Activated T-cell treated with anti-CD3 and anti-CD28 coated beads, Interleukin-2, amount 50 U/mL, for 24 hours (primary cell): ENCODE results near the gene AVL9.
"Not testable (repeated sequence)": the region's sequence is repeated elsewhere in the genome, so short reads cannot be mapped to it uniquely, and the experiment has no call there.

Experiments
- DNase-seq: peaks from one replicate; pipeline ENCODE4 v3.0.0-alpha.2; 2020
- H3K27ac Mint-ChIP-seq: 2 replicates; pipeline ENCODE4 v1.8.0; 2020; ENCODE audit warnings: mild to moderate bottlenecking, mixed read lengths
- H3K27me3 Mint-ChIP-seq: 2 replicates; pipeline ENCODE4 v1.8.0; 2020; ENCODE audit warnings: mixed read lengths
- H3K36me3 Mint-ChIP-seq: 2 replicates; pipeline ENCODE4 v1.8.0; 2020; ENCODE audit warnings: low read depth, mixed read lengths
- H3K4me1 Mint-ChIP-seq: 2 replicates; pipeline ENCODE4 v1.8.0; 2020; ENCODE audit warnings: low read depth, mixed read lengths
- H3K4me3 Mint-ChIP-seq: 2 replicates; pipeline ENCODE4 v1.8.0; 2020; ENCODE audit warnings: mild to moderate bottlenecking, moderate library complexity, mixed read lengths
- H3K9me3 Mint-ChIP-seq: 2 replicates; pipeline ENCODE4 v1.8.0; 2020; ENCODE audit warnings: mixed read lengths

Gene AVL9

GRCh38 chr7:32477649-32477980 lies 17.7 kb upstream of the AVL9 start:
- Mint-ChIP-seq H3K27me3 (no peaks in the 10 kb centered on the region), H3K27ac (no peak overlapping the region)

GRCh38 chr7:32479574-32480200 lies 15.6 kb upstream of the AVL9 start:
- DNase-seq = no peak
- Mint-ChIP-seq H3K36me3 (peaks cover 5% of the 10 kb centered on the region), H3K9me3 (no peaks in the 10 kb centered on the region), H3K27me3 (no peaks in the 10 kb centered on the region), H3K4me3 (no peak overlapping the region), H3K27ac (no peak overlapping the region), H3K4me1 (no peaks in the 10 kb centered on the region)

More at GRCh38 chr7:32477649-32477980, 17.7 kb upstream of the AVL9 start:
- DNase-seq = no peak
- no peaks in the 10 kb centered on the region for H3K36me3 Mint-ChIP-seq
- H3K4me1 Mint-ChIP-seq = no peaks in the 10 kb centered on the region
- no peak overlapping the region for H3K4me3 Mint-ChIP-seq
- H3K9me3 Mint-ChIP-seq = no peaks in the 10 kb centered on the region

GRCh38 chr7:32481176-32481575 lies 14.1 kb upstream of the AVL9 start:
- Mint-ChIP-seq H3K27ac (no peak overlapping the region), H3K27me3 (no peaks in the 10 kb centered on the region), H3K4me1 (no peaks in the 10 kb centered on the region), H3K9me3 (no peaks in the 10 kb centered on the region), H3K4me3 (no peak overlapping the region), H3K36me3 (peaks cover 19% of the 10 kb centered on the region)
- no peak for DNase-seq

DNA sequence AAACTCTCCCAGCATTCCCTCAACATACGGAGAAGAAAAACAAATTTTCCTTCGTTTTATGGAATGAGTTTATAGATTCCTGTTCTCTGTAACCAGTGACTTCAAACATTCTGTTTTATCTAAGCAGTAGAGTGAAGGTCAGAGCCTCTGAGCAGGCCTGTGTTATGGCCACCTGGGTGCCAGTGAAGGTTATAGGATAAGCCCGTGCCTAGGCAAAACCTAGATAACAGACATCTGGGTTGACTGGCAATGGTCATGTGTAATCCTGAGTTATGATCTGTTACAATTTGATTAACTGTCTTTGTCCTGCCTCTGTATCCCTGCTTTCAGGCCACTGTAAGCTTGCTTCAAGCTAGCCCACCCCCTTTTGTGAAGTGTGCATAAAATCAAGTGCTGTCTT lies 13.4 kb upstream of the AVL9 start:
- no peak for DNase-seq
- Mint-ChIP-seq H3K36me3 (peaks cover 26% of the 10 kb centered on the region), H3K4me1 (no peaks in the 10 kb centered on the region), H3K9me3 (no peaks in the 10 kb centered on the region), H3K4me3 (no peak overlapping the region), H3K27me3 (no peaks in the 10 kb centered on the region), H3K27ac (no peak overlapping the region)

- no peaks in the 10 kb centered on the region for H3K27me3 Mint-ChIP-seq
- DNase-seq = no peak
Measured at GRCh38 chr7:32489788-32490126, 5.5 kb upstream of the AVL9 start.

DNA sequence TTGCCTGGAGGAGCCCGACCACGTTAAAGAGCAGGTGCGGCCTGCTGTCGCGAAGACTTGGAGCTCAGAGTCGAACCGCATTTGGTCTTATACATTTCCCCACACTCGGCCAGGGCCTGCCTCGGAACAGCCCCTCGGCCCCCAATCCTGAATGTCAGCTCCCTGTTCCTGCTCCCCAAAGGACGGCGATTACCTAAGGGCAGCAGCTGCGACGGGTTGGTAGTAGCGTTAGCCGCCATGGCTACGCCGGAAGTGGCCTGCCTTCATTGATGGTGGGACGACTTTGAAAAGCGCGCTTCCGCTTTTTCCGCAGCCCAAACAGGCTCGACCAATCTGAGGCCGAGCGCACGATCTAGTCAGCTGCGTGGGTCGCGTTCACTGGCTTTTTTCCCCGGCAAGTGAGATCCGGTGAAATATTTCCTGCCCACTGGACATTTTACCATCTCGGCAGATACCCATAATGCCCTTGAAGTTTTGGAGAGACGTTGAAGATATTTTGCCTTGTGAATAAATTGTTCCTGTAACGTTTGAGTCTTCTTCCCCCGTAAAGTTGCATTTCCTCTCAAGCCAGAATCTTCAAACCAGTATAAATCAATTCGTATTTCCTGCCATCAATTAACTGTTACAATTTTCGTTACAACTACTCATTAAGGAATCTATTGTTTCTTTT lies 5.0 kb upstream of the AVL9 start, which contains the start of gene LSM5:
Gene LSM5 (minus strand): TSS at position 254 of the 670 bp plus-strand sequence. CDS start 15 bp downstream, at position 239.
- no peaks in the 10 kb centered on the region for H3K27me3 Mint-ChIP-seq
- peaks cover 33% of the 10 kb centered on the region for H3K4me1 Mint-ChIP-seq
- H3K27ac Mint-ChIP-seq = peak within 1 kb of the TSS; percentile 93
- peak within 1 kb of the TSS; percentile 88 for H3K4me3 Mint-ChIP-seq
- DNase-seq = peak; percentile 90
- peaks cover 50% of the 10 kb centered on the region for H3K36me3 Mint-ChIP-seq
- no peaks in the 10 kb centered on the region for H3K9me3 Mint-ChIP-seq

More at GRCh38 chr7:32489788-32490126, 5.5 kb upstream of the AVL9 start:
- Mint-ChIP-seq H3K9me3 (no peaks in the 10 kb centered on the region), H3K4me3 (peak overlapping the region; percentile 88), H3K27ac (peak overlapping the region; percentile 93), H3K4me1 (peaks cover 32% of the 10 kb centered on the region), H3K36me3 (peaks cover 52% of the 10 kb centered on the region)

DNA sequence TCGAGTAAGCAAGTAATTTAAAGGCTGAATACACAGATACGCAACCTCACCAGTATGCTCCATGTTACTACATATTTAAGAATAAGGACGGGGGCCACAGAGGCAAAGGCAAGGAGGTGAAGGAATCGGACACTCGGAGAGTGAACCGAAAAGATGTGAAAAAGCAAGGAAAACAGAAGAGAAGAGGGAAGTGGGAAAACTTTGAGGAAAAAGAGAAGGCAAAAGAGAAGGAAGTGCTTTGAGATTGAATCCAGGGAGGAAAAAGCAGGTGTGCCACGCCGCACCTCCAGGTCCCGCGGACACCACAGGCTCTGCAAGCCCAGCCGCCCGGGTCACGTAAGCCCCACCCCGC lies 367 bp upstream of the AVL9 start:
- H3K27me3 Mint-ChIP-seq = no peaks in the 10 kb centered on the region

GRCh38 chr7:32496052-32496813 lies 944 bp downstream of the AVL9 start:
- peak overlapping the region; percentile 93 for H3K4me3 Mint-ChIP-seq
- no peaks in the 10 kb centered on the region for H3K27me3 Mint-ChIP-seq
- H3K27ac Mint-ChIP-seq = peak overlapping the region; percentile 99
- DNase-seq = no peak
- H3K9me3 Mint-ChIP-seq = no peaks in the 10 kb centered on the region
- H3K4me1 Mint-ChIP-seq = peaks cover 49% of the 10 kb centered on the region
- peaks cover 53% of the 10 kb centered on the region for H3K36me3 Mint-ChIP-seq

More for the DNA sequence above, 367 bp upstream of the AVL9 start:
- Mint-ChIP-seq H3K9me3 (no peaks in the 10 kb centered on the region), H3K4me3 (peak overlapping the region; percentile 93), H3K36me3 (peaks cover 43% of the 10 kb centered on the region), H3K27ac (peak overlapping the region; percentile 93), H3K4me1 (peaks cover 39% of the 10 kb centered on the region)
- no peak for DNase-seq

- H3K9me3 Mint-ChIP-seq, H3K27me3 Mint-ChIP-seq, DNase-seq, H3K4me3 Mint-ChIP-seq: not testable (repeated sequence)
- Mint-ChIP-seq H3K27ac (peak overlapping the region; percentile 61), H3K36me3 (peaks cover 64% of the 10 kb centered on the region), H3K4me1 (peaks cover 67% of the 10 kb centered on the region)
Measured at GRCh38 chr7:32499755-32500154, 4.5 kb downstream of the AVL9 start.

DNA sequence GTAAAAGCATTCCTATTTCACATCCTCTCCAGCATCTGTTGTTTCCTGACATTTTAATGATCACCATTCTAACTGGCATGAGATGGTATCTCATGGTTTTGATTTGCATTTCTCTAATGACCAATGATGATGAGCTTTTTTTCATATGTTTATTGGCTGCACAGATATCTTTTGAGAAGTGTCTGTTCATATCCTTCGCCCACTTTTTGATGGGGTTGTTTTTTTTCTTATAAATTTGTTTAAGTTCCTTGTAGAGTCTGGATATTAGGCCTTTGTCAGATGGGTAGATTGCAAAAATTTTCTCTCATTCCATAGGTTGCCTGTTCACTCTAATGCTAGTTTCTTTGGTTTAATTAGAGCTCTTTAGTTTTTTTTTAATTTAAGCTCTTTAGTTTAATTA lies 4.9 kb downstream of the AVL9 start:
- not testable (repeated sequence) for H3K9me3 Mint-ChIP-seq, DNase-seq, H3K4me3 Mint-ChIP-seq, H3K27me3 Mint-ChIP-seq
- H3K36me3 Mint-ChIP-seq = peaks cover 61% of the 10 kb centered on the region
- H3K27ac Mint-ChIP-seq = peak overlapping the region; percentile 61
- H3K4me1 Mint-ChIP-seq = peaks cover 65% of the 10 kb centered on the region

GRCh38 chr7:32500922-32501341 lies 5.6 kb downstream of the AVL9 start:
- H3K4me3 Mint-ChIP-seq = peak overlapping the region; percentile 51
- H3K4me1 Mint-ChIP-seq = peaks cover 70% of the 10 kb centered on the region
- H3K9me3 Mint-ChIP-seq = no peaks in the 10 kb centered on the region
- H3K36me3 Mint-ChIP-seq = peaks cover 56% of the 10 kb centered on the region
- no peak for DNase-seq
- H3K27ac Mint-ChIP-seq = peak overlapping the region; percentile 95
- H3K27me3 Mint-ChIP-seq = no peaks in the 10 kb centered on the region

DNA sequence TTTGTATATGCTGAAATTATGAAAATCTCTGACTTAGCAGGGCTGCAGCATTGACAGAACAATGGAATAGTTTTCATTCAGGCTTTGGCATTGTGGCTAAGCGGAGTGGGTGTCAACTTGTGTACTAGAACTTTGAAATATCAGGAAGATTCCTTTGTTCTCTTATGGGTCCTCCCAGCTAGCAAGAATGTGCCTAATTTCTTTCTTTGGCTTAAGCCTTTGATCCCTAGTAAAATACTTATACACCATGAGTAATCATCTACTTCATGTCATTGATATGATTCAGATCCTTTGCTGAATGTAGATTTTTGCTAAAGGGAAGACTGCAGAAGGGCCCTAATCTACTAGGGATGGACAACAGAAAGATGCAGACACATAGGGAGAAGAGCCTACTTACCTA lies 6.2 kb downstream of the AVL9 start:
- peak overlapping the region; percentile 95 for H3K27ac Mint-ChIP-seq
- peaks cover 54% of the 10 kb centered on the region for H3K36me3 Mint-ChIP-seq
- H3K4me3 Mint-ChIP-seq = peak overlapping the region; percentile 51
- no peak for DNase-seq
- H3K4me1 Mint-ChIP-seq = peaks cover 70% of the 10 kb centered on the region
- H3K27me3 Mint-ChIP-seq = no peaks in the 10 kb centered on the region
- no peaks in the 10 kb centered on the region for H3K9me3 Mint-ChIP-seq

GRCh38 chr7:32502728-32503127 lies 7.4 kb downstream of the AVL9 start:
- DNase-seq = no peak
- Mint-ChIP-seq H3K4me3 (peak overlapping the region; percentile 51), H3K27me3 (no peaks in the 10 kb centered on the region), H3K9me3 (no peaks in the 10 kb centered on the region), H3K4me1 (peaks cover 70% of the 10 kb centered on the region), H3K36me3 (peaks cover 56% of the 10 kb centered on the region), H3K27ac (peak overlapping the region; percentile 96)

- H3K9me3 Mint-ChIP-seq = no peaks in the 10 kb centered on the region
- H3K27ac Mint-ChIP-seq = peak overlapping the region; percentile 93
- H3K4me3 Mint-ChIP-seq = peak overlapping the region; percentile 15
- H3K4me1 Mint-ChIP-seq = peaks cover 75% of the 10 kb centered on the region
- no peak for DNase-seq
- no peaks in the 10 kb centered on the region for H3K27me3 Mint-ChIP-seq
- H3K36me3 Mint-ChIP-seq = peaks cover 53% of the 10 kb centered on the region
Measured at GRCh38 chr7:32506266-32507054, 11.2 kb downstream of the AVL9 start.
